ENCODE measurements around the gene MED19.

The MED19 gene

GRCh38 chr11:57741132-57742086 is 29.4 kb upstream of the MED19 start, which contains the start of gene SELENOH:
SELENOH (plus strand) TSS chr11:57741491; CDS start chr11:57741596, 105 bp downstream.
- no peaks in the 10 kb centered on the region for H3K27me3 ChIP-seq (ENCODE audit: low read length)
- no peaks in the 10 kb centered on the region for H3K9me2 ChIP-seq (replicated peaks; ENCODE audit: insufficient read depth, low read length)
- no peaks in the 10 kb centered on the region for H4K20me1 ChIP-seq (ENCODE audit: low read depth, low read length)
- H3K4me2 ChIP-seq (ENCODE audit: low read depth, low read length, poor library complexity, severe bottlenecking), result peak within 1 kb of the TSS; percentile 92
- H2AFZ ChIP-seq (ENCODE audit: low read depth, low read length, severe bottlenecking), result peak within 1 kb of the TSS; percentile 83
- 0 out of 2 replicates have a peak, but pooled peaks cover 6% of the 10 kb centered on the region for H3K36me3 ChIP-seq (ENCODE audit: low read length)
- H3K9ac ChIP-seq (ENCODE audit: low read length), result peak within 1 kb of the TSS; percentile 95
- TF ChIP-seq CTCF (IDR thresholded peaks at IDR 0.05; ENCODE audit: insufficient read depth, low read length, poor library complexity, severe bottlenecking) (no peak), EZH2phosphoT487 (conservative IDR thresholded peaks at IDR 0.05; ENCODE audit: low read length) (no peak)
- H3K27ac ChIP-seq (ENCODE audit: low read depth, low read length), result peak within 1 kb of the TSS; percentile 71
- H3K79me2 ChIP-seq (ENCODE audit: insufficient read depth, low read length), result peaks cover 15% of the 10 kb centered on the region
- peaks cover 21% of the 10 kb centered on the region for H3F3A ChIP-seq (ENCODE audit: insufficient read depth)
- H3K9me3 ChIP-seq (ENCODE audit: insufficient read depth, low read length), result no peaks in the 10 kb centered on the region
- H3K4me3 ChIP-seq (ENCODE audit: insufficient read depth, low read length, poor library complexity, severe bottlenecking), result peak within 1 kb of the TSS; percentile 96

GRCh38 chr11:57735619-57736298 is 23.7 kb upstream of the MED19 start:
- H3K9ac ChIP-seq (ENCODE audit: low read length), result no peak overlapping the region
- no peaks in the 10 kb centered on the region for H4K20me1 ChIP-seq (ENCODE audit: low read depth, low read length)
- peaks cover 44% of the 10 kb centered on the region for H3K79me2 ChIP-seq (ENCODE audit: insufficient read depth, low read length)
- no peak overlapping the region for H3K27ac ChIP-seq (ENCODE audit: low read depth, low read length)
- H3F3A ChIP-seq (ENCODE audit: insufficient read depth), result peaks cover 6% of the 10 kb centered on the region
- H3K9me3 ChIP-seq (ENCODE audit: insufficient read depth, low read length), result no peaks in the 10 kb centered on the region
- no peaks in the 10 kb centered on the region for H3K36me3 ChIP-seq (ENCODE audit: low read length)
- H3K9me2 ChIP-seq (replicated peaks; ENCODE audit: insufficient read depth, low read length), result no peaks in the 10 kb centered on the region
- no peak overlapping the region for H3K4me3 ChIP-seq (ENCODE audit: insufficient read depth, low read length, poor library complexity, severe bottlenecking)
- H3K27me3 ChIP-seq (ENCODE audit: low read length), result no peaks in the 10 kb centered on the region
- H2AFZ ChIP-seq (ENCODE audit: low read depth, low read length, severe bottlenecking), result no peak overlapping the region
- TF ChIP-seq CTCF (IDR thresholded peaks at IDR 0.05; ENCODE audit: insufficient read depth, low read length, poor library complexity, severe bottlenecking), result no peak
- no peak for TF ChIP-seq EZH2phosphoT487 (conservative IDR thresholded peaks at IDR 0.05; ENCODE audit: low read length)
- H3K4me2 ChIP-seq (ENCODE audit: low read depth, low read length, poor library complexity, severe bottlenecking), result no peak overlapping the region

- no peak for TF ChIP-seq EZH2phosphoT487 (conservative IDR thresholded peaks at IDR 0.05; ENCODE audit: low read length)
- no peak for TF ChIP-seq CTCF (IDR thresholded peaks at IDR 0.05; ENCODE audit: insufficient read depth, low read length, poor library complexity, severe bottlenecking)
- H3K4me2 ChIP-seq (ENCODE audit: low read depth, low read length, poor library complexity, severe bottlenecking), result no peak overlapping the region
Measured at GRCh38 chr11:57732661-57733060, 20.6 kb upstream of the MED19 start.

More at GRCh38 chr11:57732661-57733060, 20.6 kb upstream of the MED19 start:
- Histone ChIP-seq H3K27ac (ENCODE audit: low read depth, low read length) (no peak overlapping the region), H3F3A (ENCODE audit: insufficient read depth) (peaks cover 1% of the 10 kb centered on the region; the same call in 1 of the 2 replicates), H2AFZ (ENCODE audit: low read depth, low read length, severe bottlenecking) (no peak overlapping the region), H4K20me1 (ENCODE audit: low read depth, low read length) (no peaks in the 10 kb centered on the region), H3K9ac (ENCODE audit: low read length) (no peak overlapping the region), H3K9me3 (ENCODE audit: insufficient read depth, low read length) (no peaks in the 10 kb centered on the region), H3K4me3 (ENCODE audit: insufficient read depth, low read length, poor library complexity, severe bottlenecking) (no peak overlapping the region), H3K36me3 (ENCODE audit: low read length) (no peaks in the 10 kb centered on the region), H3K9me2 (replicated peaks; ENCODE audit: insufficient read depth, low read length) (no peaks in the 10 kb centered on the region), H3K79me2 (ENCODE audit: insufficient read depth, low read length) (peaks cover 72% of the 10 kb centered on the region), H3K27me3 (ENCODE audit: low read length) (no peaks in the 10 kb centered on the region)

Measured in SU-DHL-6 (cell line).